A549 (cell line): ENCODE data around the gene CHN1. TPM values are rescaled to one million over a fixed set of nuclear protein-coding genes. Genes with fewer than 3 reads are reported as not detected.

Experiments
- ATAC-seq, 2 experiments: fragments of 200-7000 bp in 1 of 2; fragments of >200 bp in 1 of 2; cut with Nextera tagmentation in 1 of 2; cut with Tn5 transposase in 1 of 2; 3 replicates each; pipeline versions ENCODE4 v1.8.0 to v1.9.1; 2018 to 2020; ENCODE audit warnings: mild to moderate bottlenecking in 1 of 2, moderate library complexity in 1 of 2
- CTCF ChIA-PET: fragments of 300-600 bp; sonication (Branson Sonifier 250); formaldehyde crosslinking; extraction: SDS; loops from one replicate; lab custom pipeline; 2021; ENCODE audit warnings: antibody characterized with exemption, inconsistent platforms; lab: Yijun Ruan, JAX
- POLR2A ChIA-PET: fragments of 350-600 bp; formaldehyde crosslinking; extraction: SDS; loops from one replicate; lab custom pipeline; 2021; ENCODE audit warnings: antibody characterized with exemption, inconsistent platforms; lab: Yijun Ruan, JAX
- DNase-seq, 2 experiments: peaks; one replicate each; pipeline versions ENCODE4 v3.0.0 to v3.0.0-alpha.2; 2011 to 2016; ENCODE audit warnings: low read depth in 1 of 2, low spot score in 1 of 2
- FAIRE-seq: peaks from 2 replicates; lab custom pipeline; 2011; peaks lifted over from hg19 to GRCh38; lab: Jason Lieb, UNC
- H3K27ac ChIP-seq, 2 experiments: fragments of >200 bp; sonication (Bioruptor Twin); formaldehyde crosslinking; 3 replicates each; pipeline ENCODE4 v1.5.1; 2016 to 2017
- H3K4me1 ChIP-seq: fragments of >200 bp; sonication (Bioruptor Twin); formaldehyde crosslinking; 3 replicates; pipeline ENCODE4 v1.6.1; 2016
- H3K4me2 ChIP-seq: fragments of >200 bp; sonication (Bioruptor Twin); formaldehyde crosslinking; 3 replicates; pipeline ENCODE4 v1.6.1; 2016
- H3K4me3 ChIP-seq: fragments of >200 bp; sonication (Bioruptor Twin); formaldehyde crosslinking; 3 replicates; pipeline ENCODE4 v1.5.1; 2016
- H3K9me3 ChIP-seq: fragments of >200 bp; sonication (Bioruptor Twin); formaldehyde crosslinking; 3 replicates; pipeline ENCODE4 v1.6.1; 2016
- BCL3 ChIP-seq: fragments of >200 bp; sonication (Bioruptor Twin); formaldehyde crosslinking; IDR thresholded peaks from 3 replicates; pipeline ENCODE4 v1.6.1; 2016
- CBX8 ChIP-seq: fragments of 200-600 bp; sonication (generic); IDR thresholded peaks from 2 replicates; pipeline ENCODE4 v1.6.1; 2016
- CEBPB ChIP-seq, 2 experiments: fragments of >200 bp in 1 of 2; sonication (Bioruptor Twin) in 1 of 2; formaldehyde crosslinking in 1 of 2; IDR thresholded peaks; 2 replicates each; pipeline ENCODE4 v1.6.1; 2012 to 2016
- CHD2 ChIP-seq: fragments of 150-350 bp; IDR thresholded peaks from 2 replicates; pipeline ENCODE4 v1.6.1; 2014; ENCODE audit warnings: low read length; ENCODE audit not compliant: partially characterized antibody
- CHD4 ChIP-seq: fragments of 200-600 bp; sonication (generic); IDR thresholded peaks from 2 replicates; pipeline ENCODE4 v1.6.1; 2016; ENCODE audit warnings: antibody characterized with exemption, mild to moderate bottlenecking, borderline replicate concordance
- EHMT2 ChIP-seq: fragments of 200-600 bp; sonication (generic); IDR thresholded peaks from 2 replicates; pipeline ENCODE4 v1.6.1; 2016; ENCODE audit warnings: antibody characterized with exemption, low read depth, mild to moderate bottlenecking, moderate library complexity
- ESRRA ChIP-seq: fragments of 150-350 bp; IDR thresholded peaks from 2 replicates; pipeline ENCODE4 v1.6.1; 2014; ENCODE audit warnings: mild to moderate bottlenecking, low read length, borderline replicate concordance
- FOSL2 ChIP-seq, 2 experiments: fragments of 450-650 bp in 1 of 2; fragments of >200 bp in 1 of 2; sonication (Bioruptor Twin) in 1 of 2; formaldehyde crosslinking; IDR thresholded peaks; 2 replicates each; pipeline versions ENCODE4 v1.5.0 to v1.6.1; 2016 to 2020; ENCODE audit warnings: mild to moderate bottlenecking in 1 of 2, moderate library complexity in 1 of 2
- HOXB5 ChIP-seq: fragments of 250-450 bp; sonication (Bioruptor Pico); IDR thresholded peaks from 2 replicates; pipeline ENCODE4 v1.5.0; 2020; ENCODE audit warnings: mild to moderate bottlenecking, moderate library complexity
- JUN ChIP-seq, 2 experiments: fragments of >200 bp; sonication (Bioruptor Twin); formaldehyde crosslinking; IDR thresholded peaks; 2 replicates in 1 of 2; 3 replicates in 1 of 2; pipeline ENCODE4 v1.6.1; 2016 to 2017
- JUNB ChIP-seq: fragments of >200 bp; sonication (Bioruptor Twin); formaldehyde crosslinking; IDR thresholded peaks from 2 replicates; pipeline ENCODE4 v1.6.1; 2016
- KDM1A ChIP-seq: fragments of 200-600 bp; sonication (generic); IDR thresholded peaks from 2 replicates; pipeline ENCODE4 v1.6.1; 2016; ENCODE audit warnings: low read depth, mild to moderate bottlenecking
- KDM5A ChIP-seq: fragments of 200-600 bp; sonication (generic); IDR thresholded peaks from 2 replicates; pipeline ENCODE4 v1.6.1; 2016; ENCODE audit warnings: antibody characterized with exemption, mild to moderate bottlenecking
- NFE2L2 ChIP-seq: fragments of 150-350 bp; conservative IDR thresholded peaks from 2 replicates; pipeline ENCODE4 v1.6.1; 2014; ENCODE audit warnings: low read length
- POLR2A ChIP-seq: IDR thresholded peaks from 2 replicates; pipeline ENCODE4 v1.6.1; 2012; ENCODE audit warnings: mild to moderate bottlenecking, low read length
- RAD21 ChIP-seq, 2 experiments: fragments of >200 bp in 1 of 2; sonication (Bioruptor Twin) in 1 of 2; formaldehyde crosslinking in 1 of 2; IDR thresholded peaks in 1 of 2; conservative IDR thresholded peaks in 1 of 2; 2 replicates in 1 of 2; 3 replicates in 1 of 2; pipeline ENCODE4 v1.6.1; 2012 to 2018; ENCODE audit warnings: inconsistent platforms in 1 of 2
- RCOR1 ChIP-seq: fragments of 150-350 bp; IDR thresholded peaks from 2 replicates; pipeline ENCODE4 v1.6.1; 2014; ENCODE audit warnings: antibody characterized with exemption, low read length, low read depth
- REST ChIP-seq: fragments of 200-600 bp; sonication (generic); IDR thresholded peaks from 2 replicates; pipeline ENCODE4 v1.6.1; 2016; ENCODE audit warnings: antibody characterized with exemption, mild to moderate bottlenecking, moderate library complexity
- ZC3H11A ChIP-seq: fragments of 450-650 bp; IDR thresholded peaks from 2 replicates; pipeline ENCODE4 v1.6.1; 2014; ENCODE audit warnings: antibody characterized with exemption, mild to moderate bottlenecking
- ZFP36 ChIP-seq: fragments of 450-650 bp; IDR thresholded peaks from 2 replicates; pipeline ENCODE4 v1.6.1; 2014; ENCODE audit warnings: borderline replicate concordance; ENCODE audit not compliant: partially characterized antibody
- WGBS: methylation state at CpG from one replicate; pipeline ENCODE4 v1.1.6; 2017; ENCODE audit errors: missing lambda C conversion rate; 5-methylcytosine and 5-hydroxymethylcytosine counted together
- polyA plus RNA-seq, 4 experiments: library from polyadenylated mRNA; depleted of rRNA in 3 of 4; stranded (reverse); fragments of >200 nt; fragmentation: RNase III in 1 of 4; extraction: RNeasy Plus Mini Kit Qiagen cat#74134 plus additional on column Dnase treatment in 1 of 4; gene quantifications; 2 replicates in 3 of 4; 3 replicates in 1 of 4; pipeline ENCODE4 v1.2.3, GENCODE V29; 2011 to 2017

CHN1 gene
- polyA plus RNA-seq, 2 of the 4 experiments (the other 2 are of a cell fraction) = 20.9 to 46.6 TPM

GRCh38 chr2:174918886-174919526 is 86.2 kb downstream of the CHN1 start:
- no peak for ATAC-seq
- H3K9me3 ChIP-seq = peaks cover 4% of the 10 kb centered on the region; the same call in 1 of the 3 replicates
- ChIA-PET CTCF (no interaction called here), POLR2A (no interaction called here)
- H3K4me3 ChIP-seq = no peak overlapping the region
- no peak overlapping the region for H3K4me2 ChIP-seq
- WGBS = 80% methylated on average over 1 of the region's 1 CpG
- no peaks in the 10 kb centered on the region for H3K4me1 ChIP-seq
- DNase-seq = no peak
- FAIRE-seq = no peak
- no peak overlapping the region for H3K27ac ChIP-seq
- TF ChIP-seq KDM1A (no peak), HOXB5 (CRISPR knock-in tag) (no peak), RAD21 (conservative IDR thresholded peaks at IDR 0.05 in 1 of 2, IDR thresholded peaks at IDR 0.05 in 1 of 2) (no peak), POLR2A (no peak), JUNB (no peak), ESRRA (no peak), JUN (IDR thresholded peaks at IDR 0.05) (no peak), BCL3 (no peak), ZC3H11A (no peak), CHD4 (no peak), RCOR1 (no peak), CBX8 (no peak), NFE2L2 (no peak), FOSL2 (IDR thresholded peaks at IDR 0.05) (no peak), FOSL2 (CRISPR knock-in tag; IDR thresholded peaks at IDR 0.05) (no peak), ZFP36 (no peak)

- CTCF ChIA-PET = interaction anchor here (1.2 kb wide), 2 partner anchors 17 to 69 kb away, joined by 3 read pairs; no protein-coding TSS in a partner anchor
- POLR2A ChIA-PET = no interaction called here
- DNase-seq = no peak
- ATAC-seq = no peak
- H3K4me1 ChIP-seq = no peaks in the 10 kb centered on the region
- FAIRE-seq = no peak
- no peak for TF ChIP-seq CEBPB (IDR thresholded peaks at IDR 0.05)
- no peak for TF ChIP-seq REST
- no peak for TF ChIP-seq KDM5A
- no peak for TF ChIP-seq EHMT2
- no peak for TF ChIP-seq CHD2
- TF ChIP-seq, all 56 proteins: peak for 0
- WGBS = 86% methylated on average over 4 of the region's 4 CpGs
- no peak overlapping the region for H3K4me2 ChIP-seq
- H3K9me3 ChIP-seq = no peaks in the 10 kb centered on the region
- no peak overlapping the region for H3K27ac ChIP-seq
- no peak overlapping the region for H3K4me3 ChIP-seq
These were observed 88.8 kb downstream of the CHN1 start for GRCh38 chr2:174916270-174916930.
